Heart left ventricle (tissue), 16 donors: ENCODE data around the gene ACVR1. TPM values are rescaled to one million over a fixed set of nuclear protein-coding genes. Genes with fewer than 3 reads are reported as not detected.

Experiments
- ATAC-seq, 4 donors: fragments of 200-7000 bp; cut with Tn5 transposase; one replicate each; pipeline ENCODE4 v1.9.1; 2020 to 2022; ENCODE audit warnings: moderate library complexity in 4 of 4, mild to moderate bottlenecking in 3 of 4, moderate number of reproducible peaks in 1 of 4
- DNase-seq, 5 donors: peaks; one replicate each; pipeline ENCODE4 v3.0.0-alpha.2; 2020
- H3K27ac ChIP-seq, 12 donors: fragments of 200-600 bp; sonication (generic) in 4 of 12; one replicate each; pipeline versions ENCODE4 v1.5.0 to v1.8.0; 2016 to 2022; ENCODE audit warnings: mild to moderate bottlenecking in 2 of 12
- H3K27me3 ChIP-seq, 9 donors: fragments of 200-600 bp; sonication (generic) in 2 of 9; one replicate each; pipeline versions ENCODE4 v1.5.1 to v1.8.0; 2016 to 2022; ENCODE audit warnings: mild to moderate bottlenecking in 3 of 9
- H3K36me3 ChIP-seq, 9 donors: fragments of 200-600 bp; sonication (generic) in 2 of 9; one replicate each; pipeline versions ENCODE4 v1.5.0 to v1.8.0; 2018 to 2022; ENCODE audit warnings: mild to moderate bottlenecking in 2 of 9
- H3K4me1 ChIP-seq, 12 donors: fragments of 200-600 bp; sonication (generic) in 4 of 12; one replicate each; pipeline versions ENCODE4 v1.5.0 to v1.8.0; 2016 to 2022; ENCODE audit warnings: mild to moderate bottlenecking in 3 of 12
- H3K4me3 ChIP-seq, 12 donors: fragments of 200-600 bp; sonication (generic) in 4 of 12; one replicate each; pipeline versions ENCODE4 v1.5.0 to v1.8.0; 2017 to 2022; ENCODE audit warnings: mild to moderate bottlenecking in 9 of 12, moderate library complexity in 4 of 12
- H3K9me3 ChIP-seq, 12 donors: fragments of 200-600 bp; sonication (generic) in 4 of 12; one replicate each; pipeline versions ENCODE4 v1.5.0 to v1.8.0; 2016 to 2022; ENCODE audit warnings: mild to moderate bottlenecking in 1 of 12
- POLR2A ChIP-seq, 2 donors: fragments of 450-650 bp; IDR thresholded peaks; one replicate each; pipeline ENCODE4 v1.6.1; 2017; ENCODE audit warnings: antibody characterized with exemption in 2 of 2, mild to moderate bottlenecking in 2 of 2, moderate library complexity in 2 of 2
- WGBS, 4 donors: extraction: QIAGEN DNeasy Blood & Tissue Kit in 2 of 4; methylation state at CpG; one replicate each; pipeline versions ENCODE4 v1.1.5 to v1.1.7; 2013 to 2018; 5-methylcytosine and 5-hydroxymethylcytosine counted together
- intact Hi-C, 10 donors: fragments of 100-400 bp; cut with DNase I; formaldehyde crosslinking; loops; one replicate each; pipeline versions ENCODE4 v1.11.1 to v1.14.2; 2022
- polyA plus RNA-seq, 2 donors: library from polyadenylated mRNA; stranded (reverse); fragments of 200-250 nt; gene quantifications; one replicate each; pipeline ENCODE4 v1.2.3, GENCODE V29; 2013
- total RNA-seq, 9 donors: library from RNA; depleted of rRNA in 2 of 9; stranded (reverse); fragments of >200 nt in 2 of 9; fragmentation: NEBNext Ultra II Directional in 3 of 9; extraction: Animal tissue kit (Norgen Biotek cat#: 25700) in 3 of 9; gene quantifications; one replicate each; pipeline versions ENCODE4 v1.1.0 to v1.2.4, GENCODE V29; 2016 to 2023
- TF ChIP-seq, protein P1 (sequence below), 12 donors: fragments of 200-600 bp; sonication (generic) in 4 of 12; IDR thresholded peaks; one replicate each; pipeline versions ENCODE4 v1.5.0 to v1.8.0; 2018 to 2022; ENCODE audit warnings: antibody characterized with exemption in 12 of 12, mild to moderate bottlenecking in 5 of 12
- donor health status: ischemic (EF 13 %, LVEDD 7.1; RV severe dilation, severe dysfunction).
- donor health status: healthy with polysubstance abuse.
- donor health status: DM: no; HTN: yes; CAD: no.
- donor health status: DM: no; HTN: no; CAD: no.
- donor health status: ischemic (EF 25% LVEDD 6.9; RV normal size, moderate dysfunction).
- donor health status: ischemic (EF 25% LVEDD 5.7; RV mildly dilated, moderate dysfunction).
- donor health status: healthy.
- donor health status: DM: yes; HTN: yes; CAD: no.
- donor health status: ischemic (EF 35%, LVEDD 5.7; RV mildly dilated, moderate dysfunction).
- donor health status: nonischemic (EF 11% LVEDD 7.7; RV severe dilation, severe dysfunction).
- donor health status: DM: yes; HTN: yes; CAD: no.
- donor health status: PGD.
- donor health status: ischemic (EF 29% LVEDD 5.4; RV normal size, mild dysfunction).
- donor health status: nonischemic (EF 23%, LVEDD 6.1; RV moderate dilation, normal function).

Gene ACVR1
- total and polyA plus RNA-seq, 11 donors, result 5.6 to 37.6 (median 23.9) TPM

DNA sequence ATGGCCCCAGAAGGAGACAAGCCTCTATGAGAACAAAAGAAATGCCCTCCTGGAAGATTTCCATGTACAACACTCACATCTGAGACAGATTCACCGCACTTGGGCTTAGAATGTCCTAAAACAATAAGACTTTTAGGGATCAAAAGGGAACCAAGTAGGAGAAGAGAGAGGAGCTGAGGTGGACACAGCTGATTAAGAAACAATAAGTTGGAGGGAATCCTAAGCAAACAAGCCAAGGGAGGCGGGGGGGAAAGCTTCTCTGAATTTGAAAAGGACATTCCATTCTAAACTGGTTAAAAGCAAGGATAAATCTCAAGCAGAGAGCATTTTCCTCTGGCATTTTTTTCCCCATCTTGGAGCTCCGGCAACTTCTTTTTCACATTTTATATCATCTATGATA lies 9.9 kb downstream of the ACVR1 start:
- no peaks in the 10 kb centered on the region for H3K9me3 ChIP-seq
- 46 to 69% (median 61%) methylated on average over 3 of the region's 3 CpGs for WGBS, 4 donors
- ATAC-seq (peak in 1 of 4 donors; percentile 41), DNase-seq (no peak)
- H3K27ac ChIP-seq, result no peak overlapping the region
- no peaks in the 10 kb centered on the region for H3K27me3 ChIP-seq
- intact Hi-C loops, result no loop called here
- no peaks in the 10 kb centered on the region for H3K36me3 ChIP-seq
- no peak for TF ChIP-seq POLR2A (IDR thresholded peaks at IDR 0.05)
- TF ChIP-seq, protein P1, sequence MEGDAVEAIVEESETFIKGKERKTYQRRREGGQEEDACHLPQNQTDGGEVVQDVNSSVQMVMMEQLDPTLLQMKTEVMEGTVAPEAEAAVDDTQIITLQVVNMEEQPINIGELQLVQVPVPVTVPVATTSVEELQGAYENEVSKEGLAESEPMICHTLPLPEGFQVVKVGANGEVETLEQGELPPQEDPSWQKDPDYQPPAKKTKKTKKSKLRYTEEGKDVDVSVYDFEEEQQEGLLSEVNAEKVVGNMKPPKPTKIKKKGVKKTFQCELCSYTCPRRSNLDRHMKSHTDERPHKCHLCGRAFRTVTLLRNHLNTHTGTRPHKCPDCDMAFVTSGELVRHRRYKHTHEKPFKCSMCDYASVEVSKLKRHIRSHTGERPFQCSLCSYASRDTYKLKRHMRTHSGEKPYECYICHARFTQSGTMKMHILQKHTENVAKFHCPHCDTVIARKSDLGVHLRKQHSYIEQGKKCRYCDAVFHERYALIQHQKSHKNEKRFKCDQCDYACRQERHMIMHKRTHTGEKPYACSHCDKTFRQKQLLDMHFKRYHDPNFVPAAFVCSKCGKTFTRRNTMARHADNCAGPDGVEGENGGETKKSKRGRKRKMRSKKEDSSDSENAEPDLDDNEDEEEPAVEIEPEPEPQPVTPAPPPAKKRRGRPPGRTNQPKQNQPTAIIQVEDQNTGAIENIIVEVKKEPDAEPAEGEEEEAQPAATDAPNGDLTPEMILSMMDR (IDR thresholded peaks at IDR 0.05), result no peak
- H3K4me1 ChIP-seq, result peaks cover 0 to 48% (median 24%) of the 10 kb centered on the region in 12 donors
- no peak overlapping the region for H3K4me3 ChIP-seq

DNA sequence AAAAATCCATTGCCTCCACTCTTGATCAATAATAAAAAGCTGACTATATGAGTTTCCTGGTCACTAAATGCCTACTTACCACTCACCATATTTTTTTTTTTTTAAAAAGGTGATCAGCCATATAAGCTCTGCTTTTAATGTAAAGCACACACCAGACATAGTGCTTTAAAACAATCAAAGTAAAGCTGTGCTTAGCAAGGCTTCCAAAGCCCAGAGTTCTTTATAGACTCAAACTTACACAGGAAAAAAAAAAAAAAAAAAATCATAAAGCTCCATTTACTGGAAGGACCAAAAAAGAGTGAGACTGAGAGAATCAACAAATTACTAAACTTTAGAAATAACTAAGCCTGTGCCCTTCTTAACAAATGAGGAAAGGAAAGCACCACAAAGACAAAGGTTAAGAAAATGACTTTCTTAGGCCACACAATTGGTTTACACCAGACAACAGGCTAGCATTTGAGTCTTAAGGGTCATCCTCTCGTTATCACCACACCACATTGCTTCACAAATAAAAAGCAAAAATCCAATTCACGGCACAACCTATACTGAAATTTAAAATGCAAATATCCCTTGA lies 11.2 kb downstream of the ACVR1 start:
- Histone ChIP-seq H3K36me3 (no peaks in the 10 kb centered on the region), H3K27ac (no peak overlapping the region), H3K4me3 (no peak overlapping the region), H3K27me3 (no peaks in the 10 kb centered on the region), H3K4me1 (peaks cover 0 to 54% (median 24%) of the 10 kb centered on the region in 12 donors), H3K9me3 (no peaks in the 10 kb centered on the region)
- no peak for DNase-seq
- no peak for ATAC-seq
- intact Hi-C loops, result no loop called here
- no peak for TF ChIP-seq POLR2A (IDR thresholded peaks at IDR 0.05)
- 96 to 99% (median 97%) methylated on average over 2 of the region's 2 CpGs for WGBS, 4 donors

DNA sequence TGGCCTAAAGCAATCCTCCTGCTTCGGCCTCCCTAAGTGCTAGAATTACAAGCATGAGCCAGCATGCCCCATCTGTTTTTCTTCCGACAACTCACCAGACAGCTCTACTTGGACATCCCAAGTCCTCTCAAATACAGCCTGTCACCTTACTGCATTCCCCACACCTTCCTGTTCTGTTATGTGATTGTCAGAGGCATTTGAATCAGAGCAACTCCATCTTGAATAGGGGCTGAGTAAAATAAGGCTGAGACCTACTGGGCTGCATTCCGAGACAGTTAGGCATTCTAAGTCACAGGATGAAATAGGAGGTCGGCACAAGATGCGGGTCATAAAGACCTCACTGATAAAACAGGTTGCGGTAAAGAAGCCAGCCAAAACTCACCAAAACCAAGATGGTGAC lies 17.3 kb downstream of the ACVR1 start:
- WGBS, 4 donors, result 79 to 82% (median 81%) methylated on average over 6 of the region's 6 CpGs

DNA sequence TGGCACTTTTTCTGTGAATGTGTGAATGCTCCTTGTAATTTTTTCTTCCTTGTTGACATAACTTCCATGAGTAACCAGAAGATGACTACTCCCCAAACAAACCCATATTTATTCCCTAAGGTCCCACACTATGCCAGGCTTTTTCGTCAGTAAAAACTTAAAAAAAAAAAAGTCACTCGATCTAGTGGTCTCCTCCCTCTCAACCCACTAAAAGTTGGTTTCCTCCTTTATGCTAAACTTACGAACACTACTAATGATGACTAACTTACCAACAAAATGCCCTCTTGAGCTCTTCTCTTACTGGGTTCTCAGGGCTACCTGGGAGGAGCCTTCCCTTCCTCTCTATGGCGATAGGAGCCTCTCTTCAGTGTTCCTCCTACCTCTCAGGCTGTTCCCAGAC lies 18.2 kb downstream of the ACVR1 start:
- peaks cover 0 to 8% (median 5%) of the 10 kb centered on the region in 9 donors for H3K36me3 ChIP-seq
- ATAC-seq (no peak), DNase-seq (no peak)
- no peak for TF ChIP-seq POLR2A (IDR thresholded peaks at IDR 0.05)
- TF ChIP-seq, protein P1 (IDR thresholded peaks at IDR 0.05), result no peak
- H3K27ac ChIP-seq, result no peak overlapping the region
- no peaks in the 10 kb centered on the region for H3K9me3 ChIP-seq
- peaks cover 0 to 20% (median 7%) of the 10 kb centered on the region in 12 donors for H3K4me1 ChIP-seq
- H3K4me3 ChIP-seq, result no peak overlapping the region
- 86 to 91% (median 89%) methylated on average over 4 of the region's 4 CpGs for WGBS, 4 donors
- H3K27me3 ChIP-seq, result no peaks in the 10 kb centered on the region
- intact Hi-C loops, result no loop called here

More for the DNA sequence above, 17.3 kb downstream of the ACVR1 start:
- Histone ChIP-seq H3K4me1 (peaks cover 0 to 11% (median 0%) of the 10 kb centered on the region in 12 donors), H3K27ac (no peak overlapping the region), H3K4me3 (no peak overlapping the region), H3K9me3 (no peaks in the 10 kb centered on the region), H3K36me3 (peaks cover 0 to 8% (median 5%) of the 10 kb centered on the region in 9 donors), H3K27me3 (no peaks in the 10 kb centered on the region)
- no peak for TF ChIP-seq POLR2A (IDR thresholded peaks at IDR 0.05)
- TF ChIP-seq, protein P1 (IDR thresholded peaks at IDR 0.05), result no peak
- intact Hi-C loops, result no loop called here
- no peak for ATAC-seq
- no peak for DNase-seq

DNA sequence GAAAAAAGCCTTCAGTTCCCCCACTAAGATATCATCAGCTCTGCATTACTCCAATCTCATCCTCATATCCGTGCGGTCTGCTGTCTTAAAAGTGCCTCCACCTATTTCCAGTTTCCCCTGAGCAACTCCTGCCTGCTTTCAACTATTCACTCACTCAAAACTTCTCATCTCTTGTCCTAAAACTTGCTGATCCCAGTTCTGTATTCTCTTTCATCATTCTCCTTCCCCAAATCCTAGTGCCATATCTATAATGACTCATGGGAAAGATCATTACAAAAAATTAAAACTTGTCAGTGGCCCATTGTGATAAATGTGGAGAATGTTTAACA lies 20.0 kb downstream of the ACVR1 start:
- H3K36me3 ChIP-seq, result peaks cover 0 to 8% (median 5%) of the 10 kb centered on the region in 9 donors
- H3K9me3 ChIP-seq, result no peaks in the 10 kb centered on the region
- DNase-seq (no peak), ATAC-seq (no peak)
- no peaks in the 10 kb centered on the region for H3K27me3 ChIP-seq
- no peak for TF ChIP-seq POLR2A (IDR thresholded peaks at IDR 0.05)
- TF ChIP-seq, protein P1 (IDR thresholded peaks at IDR 0.05), result no peak
- intact Hi-C loops, result no loop called here
- peaks cover 0 to 30% (median 12%) of the 10 kb centered on the region in 12 donors for H3K4me1 ChIP-seq
- WGBS, 4 donors, result 69 to 84% (median 76%) methylated on average over 2 of the region's 2 CpGs
- no peak overlapping the region for H3K4me3 ChIP-seq
- H3K27ac ChIP-seq, result peak overlapping the region in 2 of 12 donors; percentile 14 to 63
